Measurements from ENCODE around the gene DCAF4.

GRCh38 chr14:72975770-72976169 lies 49.5 kb downstream of the DCAF4 start:
- TF ChIP-seq CTCF (IDR thresholded peaks at IDR 0.05): 0 out of 2 replicates have a peak, but pooled peaks have one; percentile 18
- TF ChIP-seq TAF1 (IDR thresholded peaks at IDR 0.05; ENCODE audit: borderline replicate concordance, low read depth, low read length): no peak
- TF ChIP-seq EP300 (IDR thresholded peaks at IDR 0.05; ENCODE audit: borderline replicate concordance in 1 of 2, low read depth in 1 of 2, low read length in 1 of 2): no peak
- no peak for TF ChIP-seq RFX5 (IDR thresholded peaks at IDR 0.05; ENCODE audit: low read length)
- TF ChIP-seq SIN3A (IDR thresholded peaks at IDR 0.05; ENCODE audit: borderline replicate concordance, low read depth, low read length): no peak
- no peak for TF ChIP-seq JUND (IDR thresholded peaks at IDR 0.05)
- no peak for TF ChIP-seq GABPA (IDR thresholded peaks at IDR 0.05; ENCODE audit: low read depth)
- no peak for TF ChIP-seq POLR2AphosphoS5 (IDR thresholded peaks at IDR 0.05; ENCODE audit: low read depth, low read length)
- TF ChIP-seq FOXJ3 (CRISPR knock-in tag; IDR thresholded peaks at IDR 0.05): no peak
- TF ChIP-seq SMC3 (IDR thresholded peaks at IDR 0.05; ENCODE audit: low read depth, low read length): no peak
